HG02884 (cell line): Measurements from ENCODE around the gene POR.

Experiments
- ATAC-seq: cut with Tn5 transposase; IDR thresholded peaks from one replicate; pipeline ENCODE4 v1.9.1; 2021; ENCODE audit warnings: mild to moderate bottlenecking, moderate library complexity; ENCODE audit not compliant: unreplicated experiment

Gene POR

DNA sequence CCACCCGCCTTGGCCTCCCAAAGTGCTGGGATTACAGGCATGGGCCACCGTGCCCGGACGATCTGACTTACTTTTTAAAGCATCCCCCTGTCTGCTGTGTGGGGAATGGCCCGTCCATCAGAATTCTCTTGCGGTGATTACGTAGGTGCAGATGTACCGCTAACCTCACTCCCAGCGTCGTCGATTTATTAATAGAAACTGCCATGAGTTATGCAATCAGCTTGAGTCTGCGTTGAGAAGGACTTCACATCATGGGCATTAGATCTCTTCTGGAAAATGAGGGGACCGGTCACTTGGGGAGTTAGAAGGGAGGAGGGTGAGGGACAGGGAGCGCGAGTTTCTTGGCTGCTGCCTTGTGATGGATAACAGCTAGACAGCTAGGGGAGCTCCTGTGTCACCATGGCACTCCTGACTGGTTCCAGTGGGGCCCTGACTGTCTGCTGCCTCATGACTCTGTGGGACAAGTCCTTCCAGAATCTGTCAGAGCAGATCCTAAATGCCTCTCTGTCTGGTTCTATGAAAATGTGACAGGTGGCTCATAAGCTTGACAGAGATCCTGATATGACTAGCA is 35.2 kb downstream of the POR start:
- ATAC-seq = no peak

DNA sequence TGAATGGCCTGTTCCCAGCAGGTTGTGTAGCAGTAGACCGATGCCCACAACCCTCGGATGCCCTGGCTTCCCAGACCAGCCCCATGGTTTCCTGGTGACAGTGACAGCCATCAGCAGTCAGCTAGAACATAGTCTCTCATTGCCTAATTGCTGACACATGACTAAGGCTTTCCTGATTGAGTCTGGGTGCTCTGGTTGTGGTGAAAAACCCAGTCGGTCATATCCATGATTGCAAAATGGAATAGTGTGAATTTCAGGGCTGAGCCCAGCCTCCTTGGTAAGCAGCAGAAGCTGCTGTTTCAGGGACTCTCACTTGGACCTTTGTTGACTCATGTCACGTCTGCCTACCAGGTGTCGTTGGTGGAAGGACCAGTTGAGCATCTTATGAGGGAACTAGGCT is 36.6 kb downstream of the POR start:
- ATAC-seq = no peak

DNA sequence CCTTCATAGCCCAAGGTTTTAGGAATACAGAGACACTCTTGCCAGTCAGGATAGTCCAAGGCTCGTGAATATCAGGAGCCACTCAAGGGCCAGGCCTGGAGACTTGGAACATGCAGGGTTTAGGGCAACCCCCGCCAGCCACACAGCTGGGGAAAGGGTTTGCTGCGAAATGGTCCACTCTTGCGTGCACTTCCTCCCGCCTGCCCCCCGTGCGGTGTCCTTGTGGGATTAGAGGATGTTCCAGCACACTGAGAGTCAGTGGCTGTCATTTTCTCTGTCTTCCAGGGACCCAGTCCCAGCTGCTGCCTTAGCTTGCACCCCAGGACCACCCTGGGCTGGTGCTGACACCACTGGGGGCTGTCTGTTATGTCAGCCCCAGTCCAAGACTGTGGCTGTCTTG is 38.5 kb downstream of the POR start:
- ATAC-seq = no peak

GRCh38 chr7:75953931-75954330 is 39.0 kb downstream of the POR start:
- no peak for ATAC-seq

DNA sequence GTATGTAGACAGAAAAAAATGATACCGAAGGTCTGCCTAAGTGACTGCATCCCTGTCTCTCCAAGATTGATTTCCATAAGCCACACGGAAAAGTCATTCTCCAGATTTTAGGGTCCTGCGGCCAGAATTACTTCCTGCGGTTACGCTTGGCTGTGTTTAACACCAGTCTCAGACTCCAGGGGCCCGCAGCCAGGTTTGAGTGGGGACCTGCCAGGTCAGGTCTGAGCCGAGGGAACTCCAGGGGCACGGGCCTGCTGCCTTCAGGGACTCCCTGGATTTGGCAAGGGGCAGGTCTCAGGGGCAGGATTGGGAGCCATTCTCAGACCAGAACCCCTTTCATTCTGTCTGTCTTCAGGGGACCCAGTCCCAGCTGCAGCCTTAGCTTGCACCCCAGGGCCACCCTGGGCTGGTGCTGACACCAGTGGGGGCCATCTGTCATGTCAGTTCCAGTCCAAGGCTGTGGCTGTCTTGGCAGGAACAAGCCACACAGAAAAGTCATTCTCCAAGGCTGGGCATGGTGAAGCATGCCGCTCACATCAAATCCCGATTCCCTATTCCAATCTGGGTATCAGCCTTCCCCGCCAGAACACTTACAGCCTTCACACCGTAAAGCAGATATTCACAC is 40.5 kb downstream of the POR start:
- ATAC-seq = no peak

DNA sequence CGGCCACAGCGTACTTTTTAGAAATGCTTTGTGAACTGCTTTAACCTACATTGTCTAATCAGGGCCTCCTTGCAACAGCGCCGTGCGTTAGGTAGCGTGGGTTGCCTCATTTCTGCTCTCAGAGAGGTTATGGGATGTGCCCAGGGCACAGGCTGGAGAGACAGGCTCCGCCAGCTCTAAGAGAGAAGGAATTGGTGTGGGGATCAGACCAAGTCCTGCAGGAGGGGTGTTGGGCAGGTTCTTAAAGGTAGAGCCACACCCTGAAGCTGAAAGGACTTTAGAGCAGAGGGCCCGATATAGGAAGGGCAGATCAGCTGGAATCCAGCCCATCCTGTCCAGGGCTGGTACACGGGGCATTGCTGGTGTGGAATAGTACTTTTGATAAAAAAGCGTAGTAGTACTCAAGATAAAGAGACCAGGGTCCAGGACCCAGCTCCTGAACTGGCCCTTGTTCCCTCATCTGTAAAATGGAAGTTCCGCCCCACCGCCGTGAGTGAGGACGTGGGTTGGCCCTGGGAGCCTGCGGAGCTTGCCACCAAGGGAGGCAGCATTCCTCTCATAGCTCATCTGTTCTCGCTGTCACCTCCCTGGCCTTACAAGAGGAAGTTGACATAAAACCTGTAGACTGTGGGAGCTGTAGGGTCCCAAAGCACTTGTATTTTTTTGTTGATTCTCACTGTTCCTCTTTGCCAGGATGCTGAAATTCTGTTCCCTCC is 42.2 kb downstream of the POR start:
- no peak for ATAC-seq

DNA sequence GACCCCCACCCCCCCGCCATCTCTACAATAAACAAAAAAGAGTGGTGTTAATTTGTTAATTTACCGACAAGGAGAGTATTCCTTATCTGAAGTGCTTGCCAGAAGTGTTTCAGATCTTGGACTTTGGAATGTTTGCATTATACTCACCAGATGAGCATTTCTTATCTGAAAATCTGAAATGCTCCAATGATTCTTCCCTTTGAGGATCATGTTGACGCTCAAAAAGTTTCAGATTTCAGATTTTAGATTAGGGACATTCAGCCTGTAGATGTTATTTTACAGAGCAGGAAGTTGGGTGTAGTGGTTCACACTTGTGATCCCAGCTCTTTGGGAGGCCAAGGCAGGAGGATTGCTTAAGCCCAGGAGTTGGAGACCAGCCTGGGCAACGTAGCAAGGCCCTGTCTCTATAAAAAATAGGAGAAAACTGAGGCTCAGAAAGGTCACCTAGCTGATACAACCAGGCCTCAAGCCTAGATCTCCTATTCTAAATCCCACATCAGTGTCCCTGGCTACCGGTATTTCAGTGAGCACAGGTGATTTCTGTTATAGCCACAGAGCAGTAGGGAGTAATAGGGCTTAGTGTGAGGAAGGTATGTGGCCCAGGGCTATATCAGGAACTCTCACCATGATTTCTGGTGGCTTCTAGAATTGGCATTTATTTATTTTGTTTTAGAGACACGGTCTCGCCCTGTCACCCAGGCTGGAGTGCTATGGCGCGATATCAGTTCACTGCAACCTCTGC is 44.0 kb downstream of the POR start:
- no peak for ATAC-seq

GRCh38 chr7:75960372-75960771 is 45.4 kb downstream of the POR start:
- ATAC-seq = no peak

DNA sequence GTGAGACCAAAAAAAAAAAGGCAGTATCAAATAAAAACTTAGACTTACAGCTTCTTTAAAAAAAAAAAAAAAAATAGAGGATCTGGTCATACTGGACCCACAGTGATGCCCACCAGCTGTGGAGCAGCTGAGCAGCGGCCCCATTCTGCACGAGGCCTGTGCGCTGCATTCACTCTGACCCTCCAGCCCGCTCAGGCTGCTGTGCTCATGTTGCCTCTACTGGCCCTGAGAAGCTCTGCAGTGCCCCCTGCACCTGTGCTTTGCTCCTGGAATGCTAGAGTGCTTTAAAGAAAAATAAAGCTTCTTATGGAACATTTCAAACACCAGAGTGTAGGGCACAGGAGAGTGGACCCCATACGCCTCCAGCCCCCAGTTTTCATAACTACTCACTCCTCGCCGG is 46.3 kb downstream of the POR start:
- ATAC-seq = no peak

- no peak for ATAC-seq
Observed at GRCh38 chr7:75962607-75963380, 47.8 kb downstream of the POR start.

DNA sequence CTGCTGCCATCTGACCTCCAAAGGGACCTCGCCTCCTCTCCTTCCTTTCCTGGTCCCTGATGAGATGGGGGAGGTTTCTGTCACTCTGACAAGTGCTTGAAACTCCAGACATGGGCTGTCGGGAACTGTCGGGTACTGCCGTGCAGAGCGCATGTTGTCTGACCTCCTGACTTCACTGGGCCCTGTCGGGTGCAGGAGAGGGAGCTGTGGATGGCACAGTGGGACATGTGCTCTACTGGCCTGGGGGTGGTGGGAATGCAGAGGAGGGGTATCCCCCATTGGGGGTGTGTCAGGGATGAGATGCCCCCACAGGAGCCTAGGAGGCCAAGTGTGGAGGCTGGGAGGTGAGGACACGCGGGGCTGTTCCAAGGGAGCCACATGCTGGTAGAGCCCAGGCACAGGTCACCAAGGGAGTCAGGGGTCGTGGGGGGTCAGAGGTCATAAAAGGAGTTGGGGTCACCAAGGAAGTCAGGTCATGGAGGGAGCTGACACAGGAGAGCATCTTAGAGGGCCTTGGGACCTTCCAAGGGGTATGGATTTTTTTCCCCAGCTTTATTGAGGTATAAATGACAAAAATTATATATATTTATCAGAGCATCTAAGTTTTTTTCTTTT is 48.5 kb downstream of the POR start:
- ATAC-seq = no peak

DNA sequence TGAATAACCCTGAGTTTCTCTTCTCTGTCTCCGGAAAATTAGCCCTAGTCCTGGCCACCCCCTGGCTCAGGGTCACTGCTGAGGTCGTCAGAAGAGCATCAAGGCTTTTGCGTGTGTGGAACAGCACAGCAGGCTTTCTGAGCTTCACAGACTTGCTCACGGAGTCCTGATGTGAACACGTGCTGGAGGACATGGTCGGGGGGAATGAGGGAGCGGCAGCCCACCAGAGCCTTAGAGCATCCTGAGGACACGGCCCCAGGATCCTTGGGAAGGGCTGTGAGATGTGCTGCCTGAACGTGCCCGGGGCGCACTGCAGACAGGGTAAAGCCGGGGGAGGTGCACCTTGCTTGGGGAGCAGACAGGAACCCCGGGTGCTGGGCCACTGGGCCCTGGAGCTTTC is 50.7 kb downstream of the POR start:
- ATAC-seq = no peak

- no peak for ATAC-seq
Observed at GRCh38 chr7:75966190-75966961, 51.4 kb downstream of the POR start.

DNA sequence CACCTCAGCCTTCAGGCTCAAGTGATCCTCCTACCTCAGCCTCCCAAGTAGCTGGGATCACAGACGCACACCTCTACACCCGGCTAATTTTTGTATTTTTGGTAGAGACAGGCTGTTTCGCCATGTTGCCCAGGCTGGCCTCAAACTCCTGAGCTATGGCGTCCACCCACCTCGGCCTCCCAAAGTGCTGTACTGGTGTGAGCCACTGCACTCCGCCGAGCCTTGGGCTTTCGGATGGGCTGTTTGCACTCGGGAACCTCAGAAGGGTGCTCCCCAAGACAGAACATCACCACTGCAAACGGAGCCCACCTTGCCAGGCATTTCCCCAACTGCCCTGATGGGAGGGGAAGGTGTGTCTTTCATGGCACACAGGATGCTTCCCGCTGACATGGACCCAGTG is 52.1 kb downstream of the POR start:
- no peak for ATAC-seq

DNA sequence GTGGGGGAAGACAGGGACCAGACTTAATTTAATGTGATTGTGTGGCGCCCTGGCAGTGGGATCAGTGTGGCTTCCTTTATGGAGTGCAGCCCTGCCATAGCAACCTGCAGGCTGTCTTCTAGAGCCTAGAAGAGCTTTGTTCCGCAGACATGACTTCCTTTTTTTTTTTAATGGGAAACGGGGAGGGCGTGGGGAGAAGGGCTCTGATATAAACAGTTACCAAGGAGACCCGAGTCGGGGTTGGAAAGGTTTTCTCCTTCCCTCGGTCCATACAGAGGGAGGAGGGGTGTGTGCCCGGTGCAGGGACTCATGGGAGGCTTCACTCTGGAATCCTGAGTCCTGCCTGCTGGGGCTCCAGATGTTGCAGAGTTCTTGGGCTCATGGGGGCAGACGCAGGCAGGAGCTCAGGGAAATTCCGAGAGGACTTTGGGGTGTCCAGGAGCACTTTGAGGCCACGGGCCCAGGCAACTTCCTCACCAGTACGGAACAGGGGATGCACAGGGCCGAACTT is 52.6 kb downstream of the POR start:
- no peak for ATAC-seq

DNA sequence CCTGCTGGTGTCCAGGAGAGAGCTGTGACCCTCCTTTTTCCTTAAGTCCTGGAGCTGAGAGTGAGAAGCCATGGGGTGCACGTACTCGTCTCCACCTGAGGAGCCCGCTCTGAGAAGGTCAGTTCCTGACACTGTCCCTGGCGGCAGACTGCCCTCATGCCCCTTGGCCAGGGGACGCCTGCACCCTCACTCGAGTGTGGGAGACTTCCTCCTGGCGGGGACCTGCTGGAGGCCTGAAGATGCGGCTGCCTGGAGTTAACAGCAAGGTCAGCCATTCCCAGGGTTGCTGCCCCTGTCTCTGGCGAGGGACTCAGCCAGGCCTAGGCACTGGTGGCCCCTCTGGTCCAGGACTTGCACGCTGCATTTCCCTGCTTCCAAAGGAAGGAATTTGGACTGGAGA is 53.1 kb downstream of the POR start:
- no peak for ATAC-seq

DNA sequence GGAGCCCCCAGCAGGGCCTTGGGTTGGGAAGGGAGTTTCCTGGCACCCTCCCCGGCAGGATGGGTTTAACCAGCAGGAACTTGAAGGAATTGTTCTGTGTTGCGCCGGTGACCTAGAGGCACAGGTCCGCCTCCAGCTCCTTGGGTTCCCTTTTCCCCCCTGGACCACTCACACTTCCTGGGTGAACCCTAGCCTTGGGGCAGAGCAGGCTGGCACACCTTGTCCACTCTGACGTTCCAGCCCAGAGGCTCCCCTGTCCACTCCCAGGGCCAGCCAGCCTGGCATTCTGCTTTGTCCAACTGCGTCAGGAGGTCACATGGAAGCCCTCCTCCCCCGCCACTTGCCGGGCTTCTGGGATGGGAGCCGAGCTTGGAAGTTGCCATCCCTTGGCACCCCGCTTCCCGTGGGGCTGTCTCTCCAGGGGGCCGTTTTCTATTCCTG is 53.6 kb downstream of the POR start:
- no peak for ATAC-seq

GRCh38 chr7:75969182-75969581 is 54.2 kb downstream of the POR start:
- ATAC-seq = no peak

DNA sequence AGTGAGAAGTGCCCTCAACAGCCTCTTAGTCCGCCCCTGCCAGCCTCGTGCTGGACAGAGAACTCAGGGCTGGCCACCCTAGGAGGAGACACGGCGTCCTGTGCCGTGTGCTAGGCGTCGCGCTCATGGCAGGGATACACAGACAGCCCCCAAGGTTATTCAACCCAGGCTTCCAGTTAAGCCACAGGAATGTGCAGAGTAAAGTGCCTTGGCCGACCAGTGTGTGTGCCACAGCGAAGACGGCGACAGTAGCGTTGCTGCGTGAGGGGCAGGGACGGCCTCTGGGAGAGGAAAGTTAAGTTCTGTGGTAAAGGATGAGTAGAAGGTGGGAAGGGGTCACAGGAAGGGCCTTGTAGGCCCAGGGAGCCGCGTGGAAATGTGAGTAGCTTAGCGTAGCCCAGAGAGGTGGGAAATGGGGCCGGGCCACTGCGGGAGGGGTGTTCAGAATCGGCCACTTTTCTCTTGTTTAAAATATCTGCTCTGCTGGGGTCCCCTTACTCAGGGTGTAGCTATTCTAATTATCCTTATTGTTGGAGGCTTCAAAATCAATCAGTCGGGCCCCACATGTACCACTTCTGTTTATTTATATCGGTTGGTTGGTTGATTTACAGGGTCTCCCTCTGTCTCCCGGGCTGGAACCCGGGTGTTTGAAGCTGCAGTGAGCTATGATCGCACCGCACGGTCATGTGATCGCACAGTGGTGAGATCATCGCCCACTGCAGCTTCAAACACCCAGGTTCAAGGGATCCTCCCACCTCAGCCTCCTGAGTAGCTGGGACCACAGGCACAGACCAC is 54.9 kb downstream of the POR start:
- no peak for ATAC-seq
